HCT116 (cell line): ENCODE data around the gene KHDRBS1. TPM values are rescaled to one million over a fixed set of nuclear protein-coding genes. Genes with fewer than 3 reads are reported as not detected.

Experiments
- ATAC-seq: fragments of 200-7000 bp; cut with Tn5 transposase; 2 replicates; pipeline ENCODE4 v1.9.1; 2020; ENCODE audit warnings: mild to moderate bottlenecking, moderate library complexity
- BruUV-seq: library from RNA; stranded (reverse); fragments of 400-500 nt; replicated peaks from 2 replicates; lab custom pipeline; 2021; lab: Mats Ljungman, UMichigan
- CTCF ChIA-PET: fragments of 300-600 bp; sonication (Branson Sonifier 250); formaldehyde crosslinking; loops from one replicate; lab custom pipeline; 2021; ENCODE audit warnings: antibody characterized with exemption; lab: Charles Lee
- POLR2A ChIA-PET: fragments of 300-600, 350-600 bp; sonication (Branson Sonifier 250); formaldehyde crosslinking; loops from one replicate; lab custom pipeline; 2021; ENCODE audit warnings: antibody characterized with exemption; lab: Charles Lee
- RAD21 ChIA-PET, 2 experiments: fragments of 300-600 bp; sonication (Branson Sonifier 250); formaldehyde crosslinking; loops; one replicate each; lab custom pipeline; 2023; ENCODE audit warnings: low total read pairs in 2 of 2; ENCODE audit not compliant: uncharacterized antibody in 2 of 2, unreplicated experiment in 2 of 2, low non-redundant PET in 1 of 2; lab: Charles Lee
- DNase-seq: peaks from one replicate; pipeline ENCODE4 v3.0.0-alpha.2; 2010; ENCODE audit warnings: low read depth, low spot score
- H2AFZ ChIP-seq: fragments of 200-600 bp; shearing (Covaris generic), sonication (generic); 2 replicates; pipeline ENCODE4 v1.6.1; 2017; ENCODE audit warnings: low read depth, mixed run types, mixed read lengths, antibody characterized with exemption, low read length; ENCODE audit not compliant: poor library complexity, severe bottlenecking
- H3K27ac ChIP-seq: 2 replicates; pipeline ENCODE4 v1.5.1; 2012; ENCODE audit warnings: low read depth, low read length
- H3K27me3 ChIP-seq: fragments of 200-600 bp; sonication (generic); 2 replicates; pipeline ENCODE4 v1.6.1; 2016; ENCODE audit warnings: mixed run types, low read length, mixed read lengths; ENCODE audit not compliant: insufficient read depth
- H3K36me3 ChIP-seq, 2 experiments: fragments of 200-500 bp in 1 of 2; fragments of 200-600 bp in 1 of 2; sonication (Bioruptor generic) in 1 of 2; sonication (generic) in 1 of 2; 2 replicates each; pipeline versions ENCODE4 v1.5.1 to v1.6.1; 2014 to 2016; ENCODE audit warnings: low read length in 2 of 2, inconsistent platforms in 1 of 2, mixed read lengths in 1 of 2, mixed run types in 1 of 2; ENCODE audit not compliant: insufficient read depth in 2 of 2, control insufficient read depth in 1 of 2
- H3K4me1 ChIP-seq, 2 experiments: fragments of 200-600 bp in 1 of 2; sonication (generic) in 1 of 2; 2 replicates each; pipeline versions ENCODE4 v1.5.1 to v1.6.1; 2012 to 2017; ENCODE audit warnings: low read length in 2 of 2, inconsistent platforms in 1 of 2, mild to moderate bottlenecking in 1 of 2, mixed read lengths in 1 of 2, mixed run types in 1 of 2, moderate library complexity in 1 of 2; ENCODE audit not compliant: insufficient read depth in 2 of 2, control insufficient read depth in 1 of 2
- H3K4me2 ChIP-seq: fragments of 200-600 bp; sonication (generic); 2 replicates; pipeline ENCODE4 v1.6.1; 2017; ENCODE audit warnings: mixed run types, low read length, mixed read lengths
- H3K4me3 ChIP-seq, 2 experiments: fragments of 200-600 bp in 1 of 2; sonication (generic) in 1 of 2; replicated peaks in 1 of 2; 2 replicates each; pipeline ENCODE4 v1.5.1; 2011 to 2016; ENCODE audit warnings: low read length in 2 of 2, control low read depth in 1 of 2, low read depth in 1 of 2, mild to moderate bottlenecking in 1 of 2, mixed read lengths in 1 of 2, mixed run types in 1 of 2
- H3K79me2 ChIP-seq: fragments of 200-600 bp; sonication (generic); 2 replicates; pipeline ENCODE4 v1.6.1; 2017; ENCODE audit warnings: mild to moderate bottlenecking, mixed run types, low read length, moderate library complexity, mixed read lengths; ENCODE audit not compliant: insufficient read depth
- H3K9ac ChIP-seq: fragments of 200-600 bp; sonication (generic); 2 replicates; pipeline ENCODE4 v1.6.1; 2016; ENCODE audit warnings: low read length, mixed read lengths
- H3K9me2 ChIP-seq: fragments of 200-600 bp; sonication (generic), shearing (Covaris generic); 2 replicates; pipeline ENCODE4 v1.6.1; 2017; ENCODE audit warnings: mixed run types, mild to moderate bottlenecking, moderate library complexity; ENCODE audit not compliant: insufficient read depth
- H3K9me3 ChIP-seq, 2 experiments: fragments of 200-500 bp in 1 of 2; fragments of 200-600 bp in 1 of 2; sonication (Bioruptor generic) in 1 of 2; sonication (generic) in 1 of 2; 2 replicates each; pipeline ENCODE4 v1.6.1; 2014 to 2017; ENCODE audit warnings: low read length in 2 of 2, mixed read lengths in 2 of 2, inconsistent platforms in 1 of 2, low read depth in 1 of 2, mild to moderate bottlenecking in 1 of 2, mixed run types in 1 of 2, moderate library complexity in 1 of 2; ENCODE audit not compliant: control insufficient read depth in 1 of 2, insufficient read depth in 1 of 2
- H4K20me1 ChIP-seq: fragments of 200-600 bp; sonication (generic), shearing (Covaris generic); 2 replicates; pipeline ENCODE4 v1.6.1; 2017; ENCODE audit warnings: mixed run types, mild to moderate bottlenecking, moderate library complexity; ENCODE audit not compliant: insufficient read depth
- EGR1 ChIP-seq: IDR thresholded peaks from 2 replicates; pipeline ENCODE4 v1.6.1; 2012; ENCODE audit warnings: low read depth
- ELF1 ChIP-seq: IDR thresholded peaks from 2 replicates; pipeline ENCODE4 v1.6.1; 2012; ENCODE audit warnings: low read depth, borderline replicate concordance
- FOSL1 ChIP-seq: IDR thresholded peaks from 2 replicates; pipeline ENCODE4 v1.6.1; 2012; ENCODE audit warnings: low read depth
- MAX ChIP-seq: IDR thresholded peaks from 2 replicates; pipeline ENCODE4 v1.6.1; 2012
- POLR2A ChIP-seq: IDR thresholded peaks from 2 replicates; pipeline ENCODE4 v1.7.0; 2011; ENCODE audit warnings: borderline replicate concordance; ENCODE audit not compliant: insufficient read depth, insufficient read length; ENCODE audit errors: extremely low read depth
- POLR2AphosphoS5 ChIP-seq: IDR thresholded peaks from 2 replicates; pipeline ENCODE4 v1.6.1; 2011; ENCODE audit warnings: mild to moderate bottlenecking, low read depth, low read length, moderate library complexity
- REST ChIP-seq: IDR thresholded peaks from 2 replicates; pipeline ENCODE4 v1.6.1; 2012; ENCODE audit warnings: low read depth
- SIN3A ChIP-seq: IDR thresholded peaks from 2 replicates; pipeline ENCODE4 v1.6.1; 2012; ENCODE audit warnings: low read depth
- SP1 ChIP-seq: IDR thresholded peaks from 2 replicates; pipeline ENCODE4 v1.6.1; 2012; ENCODE audit warnings: low read depth
- TCF7L2 ChIP-seq: IDR thresholded peaks from 2 replicates; pipeline ENCODE4 v1.7.0; 2011; ENCODE audit warnings: borderline replicate concordance, inconsistent platforms; ENCODE audit not compliant: insufficient read depth, insufficient read length; ENCODE audit errors: extremely low read depth
- YY1 ChIP-seq: IDR thresholded peaks from 2 replicates; pipeline ENCODE4 v1.6.1; 2011; ENCODE audit warnings: low read length, low read depth, moderate library complexity, mild to moderate bottlenecking; ENCODE audit not compliant: insufficient replicate concordance; ENCODE audit errors: extremely low read depth
- ZBTB33 ChIP-seq: IDR thresholded peaks from 2 replicates; pipeline ENCODE4 v1.6.1; 2011; ENCODE audit warnings: mild to moderate bottlenecking, low read length, moderate library complexity; ENCODE audit not compliant: insufficient replicate concordance; ENCODE audit errors: extremely low read depth
- ZFX ChIP-seq: fragments of 450-650 bp; IDR thresholded peaks from 2 replicates; pipeline ENCODE4 v1.6.1; 2017
- ZNF274 ChIP-seq: fragments of 200-500 bp; sonication (Bioruptor generic); IDR thresholded peaks from 2 replicates; pipeline ENCODE4 v1.6.1; 2014; ENCODE audit warnings: mild to moderate bottlenecking, low read depth, low read length, inconsistent platforms
- intact Hi-C: fragments of 100-400 bp; cut with micrococcal nuclease; formaldehyde crosslinking; loops from 2 replicates; pipeline ENCODE4 v1.10.0; 2022
- total RNA-seq: library from RNA; stranded (reverse); gene quantifications from one replicate; pipeline ENCODE4 v1.2.1, GENCODE V29; 2021; ENCODE audit not compliant: unreplicated experiment

KHDRBS1 gene
- total RNA-seq, 1 experiment from 2014 or later: 215 TPM

- Histone ChIP-seq H3K27me3 (no peaks in the 10 kb centered on the region), H3K4me2 (peak within 1 kb of the TSS; percentile 94), H3K9me3 (no peaks in the 10 kb centered on the region), H3K36me3 (peaks cover 13 to 14% of the 10 kb centered on the region in 2 experiments; a peak in 3 of 4 replicates), H4K20me1 (no peaks in the 10 kb centered on the region), H3K27ac (peak within 1 kb of the TSS; percentile 88), H2AFZ (peak within 1 kb of the TSS; percentile 88), H3K9ac (peak within 1 kb of the TSS; percentile 69), H3K79me2 (peaks cover 13% of the 10 kb centered on the region), H3K4me1 (peaks cover 22 to 25% of the 10 kb centered on the region in 2 experiments), H3K4me3 (peak within 1 kb of the TSS; percentile 76 to 80), H3K9me2 (no peaks in the 10 kb centered on the region)
- peak; percentile 86 for DNase-seq
- BruUV-seq: no TSS peak
- TF ChIP-seq FOSL1: no peak
- TF ChIP-seq ZNF274: no peak
- TF ChIP-seq YY1: peak; percentile 86
- peak; percentile 88 for TF ChIP-seq MAX
- TF ChIP-seq POLR2AphosphoS5: peak; percentile 73
- peak; percentile 81 for TF ChIP-seq SP1
- no peak for TF ChIP-seq ZBTB33
- TF ChIP-seq REST: no peak
- no peak for TF ChIP-seq ELF1
- peak; percentile 81 for TF ChIP-seq TCF7L2
- TF ChIP-seq ZFX: peak; percentile 66; the same call in 1 of the 2 replicates
- peak; percentile 78 for TF ChIP-seq EGR1
- TF ChIP-seq SIN3A: peak; percentile 58
- TF ChIP-seq POLR2A: peak; percentile 30
- CTCF ChIA-PET: interaction anchor here (0.9 to 2.8 kb wide), 5 partner anchors 10 to 485 kb away, joined by 3 to 15 read pairs (median 5); partner anchors contain the start of gene KPNA6
- RAD21 ChIA-PET: interaction anchor here in 1 of 2 experiments (1.0 kb wide), 1 partner anchor 35 kb away, joined by 6 read pairs; the partner anchor contains the start of gene KPNA6
- peak; percentile 88 for ATAC-seq
- POLR2A ChIA-PET: interaction anchor here (0.7 to 1.7 kb wide), 10 partner anchors 9 to 284 kb away, joined by 3 to 8 read pairs (median 4); partner anchors contain the start of genes KPNA6 and TXLNA
- intact Hi-C loops: no loop called here
These were observed 59.1 kb downstream of the KHDRBS1 start, which contains the start of gene TMEM39B for GRCh38 chr1:32072622-32073298. Gene TMEM39B (plus strand): TSS chr1:32072939. CDS start chr1:32073048, 109 bp downstream.
